Trophoblast cell (in vitro differentiated cells and primary cell): ENCODE data around the gene AGAP1.
"Not testable (repeated sequence)": the region's sequence is repeated elsewhere in the genome, so short reads cannot be mapped to it uniquely, and the experiment has no call there.

Experiments
- DNase-seq, 2 donors: peaks; one replicate each; pipeline ENCODE4 v3.0.0-alpha.2; 2016
- H2AFZ ChIP-seq: 2 replicates; pipeline ENCODE4 v1.6.1; 2013; ENCODE audit warnings: low read length, moderate library complexity, mild to moderate bottlenecking; ENCODE audit not compliant: insufficient read depth, poor library complexity
- H2AK5ac ChIP-seq: 2 replicates; pipeline ENCODE4 v1.6.1; 2013; ENCODE audit warnings: mild to moderate bottlenecking, low read length
- H2BK120ac ChIP-seq: 2 replicates; pipeline ENCODE4 v1.6.1; 2013; ENCODE audit warnings: low read length, mild to moderate bottlenecking, moderate library complexity; ENCODE audit not compliant: insufficient read depth, poor library complexity
- H2BK12ac ChIP-seq: 2 replicates; pipeline ENCODE4 v1.6.1; 2013; ENCODE audit warnings: mild to moderate bottlenecking, low read length, moderate library complexity
- H2BK5ac ChIP-seq: 2 replicates; pipeline ENCODE4 v1.6.1; 2013; ENCODE audit warnings: low read length, low read depth, moderate library complexity, mild to moderate bottlenecking; ENCODE audit not compliant: poor library complexity
- H3K14ac ChIP-seq: 2 replicates; pipeline ENCODE4 v1.6.1; 2013; ENCODE audit warnings: mild to moderate bottlenecking, low read length
- H3K18ac ChIP-seq: 2 replicates; pipeline ENCODE4 v1.6.1; 2013; ENCODE audit warnings: mild to moderate bottlenecking, low read length
- H3K23ac ChIP-seq: 2 replicates; pipeline ENCODE4 v1.6.1; 2013; ENCODE audit warnings: low read length
- H3K27ac ChIP-seq: 2 replicates; pipeline ENCODE4 v1.5.1; 2013; ENCODE audit warnings: low read depth, mild to moderate bottlenecking, inconsistent platforms, low read length, moderate library complexity
- H3K27me3 ChIP-seq: 2 replicates; pipeline ENCODE4 v1.6.1; 2013; ENCODE audit warnings: inconsistent platforms, mild to moderate bottlenecking, low read length, moderate library complexity; ENCODE audit not compliant: insufficient read depth
- H3K36me3 ChIP-seq, 2 experiments: 1 replicate in 1 of 2; 2 replicates in 1 of 2; pipeline ENCODE4 v1.6.1; 2013; ENCODE audit warnings: low read length in 2 of 2, mild to moderate bottlenecking in 2 of 2, moderate library complexity in 1 of 2; ENCODE audit not compliant: insufficient read depth in 2 of 2, control insufficient read depth in 1 of 2
- H3K4ac ChIP-seq: 2 replicates; pipeline ENCODE4 v1.6.1; 2013; ENCODE audit warnings: low read depth, mild to moderate bottlenecking, low read length, moderate library complexity
- H3K4me1 ChIP-seq, 2 experiments: 1 replicate in 1 of 2; 2 replicates in 1 of 2; pipeline ENCODE4 v1.6.1; 2013; ENCODE audit warnings: low read length in 2 of 2, mild to moderate bottlenecking in 2 of 2, moderate library complexity in 1 of 2; ENCODE audit not compliant: insufficient read depth in 2 of 2, control insufficient read depth in 1 of 2
- H3K4me2 ChIP-seq: 2 replicates; pipeline ENCODE4 v1.6.1; 2013; ENCODE audit warnings: inconsistent platforms, mild to moderate bottlenecking, low read length, moderate library complexity
- H3K4me3 ChIP-seq: 2 replicates; pipeline ENCODE4 v1.5.1; 2013; ENCODE audit warnings: mild to moderate bottlenecking, low read depth, low read length, inconsistent platforms
- H3K79me1 ChIP-seq: one replicate; pipeline ENCODE4 v1.6.1; 2013; ENCODE audit warnings: low read length
- H3K79me2 ChIP-seq: 2 replicates; pipeline ENCODE4 v1.6.1; 2013; ENCODE audit warnings: low read length, mild to moderate bottlenecking; ENCODE audit not compliant: control insufficient read depth, insufficient read depth, poor library complexity
- H3K9ac ChIP-seq: 2 replicates; pipeline ENCODE4 v1.6.1; 2013; ENCODE audit warnings: mild to moderate bottlenecking, low read length
- H3K9me3 ChIP-seq: 2 replicates; pipeline ENCODE4 v1.6.1; 2013; ENCODE audit warnings: low read depth, mild to moderate bottlenecking, control low read depth, inconsistent platforms, low read length; ENCODE audit not compliant: insufficient read depth
- H4K12ac ChIP-seq: 2 replicates; pipeline ENCODE4 v1.6.1; 2013; ENCODE audit warnings: low read depth, mild to moderate bottlenecking, low read length, moderate library complexity
- H4K8ac ChIP-seq: 2 replicates; pipeline ENCODE4 v1.6.1; 2013; ENCODE audit warnings: low read depth, mild to moderate bottlenecking, low read length, moderate library complexity
- H4K91ac ChIP-seq: one replicate; pipeline ENCODE4 v1.6.1; 2013; ENCODE audit warnings: low read depth, mild to moderate bottlenecking, low read length, moderate library complexity
- WGBS: extraction: QIAGEN DNeasy Blood & Tissue Kit; methylation state at CpG from one replicate; pipeline ENCODE4 v1.1.7; 2013; ENCODE audit warnings: missing lambda C conversion rate; ENCODE audit not compliant: insufficient read length, insufficient coverage; ENCODE audit errors: extremely low coverage; 5-methylcytosine and 5-hydroxymethylcytosine counted together

The AGAP1 gene

DNA sequence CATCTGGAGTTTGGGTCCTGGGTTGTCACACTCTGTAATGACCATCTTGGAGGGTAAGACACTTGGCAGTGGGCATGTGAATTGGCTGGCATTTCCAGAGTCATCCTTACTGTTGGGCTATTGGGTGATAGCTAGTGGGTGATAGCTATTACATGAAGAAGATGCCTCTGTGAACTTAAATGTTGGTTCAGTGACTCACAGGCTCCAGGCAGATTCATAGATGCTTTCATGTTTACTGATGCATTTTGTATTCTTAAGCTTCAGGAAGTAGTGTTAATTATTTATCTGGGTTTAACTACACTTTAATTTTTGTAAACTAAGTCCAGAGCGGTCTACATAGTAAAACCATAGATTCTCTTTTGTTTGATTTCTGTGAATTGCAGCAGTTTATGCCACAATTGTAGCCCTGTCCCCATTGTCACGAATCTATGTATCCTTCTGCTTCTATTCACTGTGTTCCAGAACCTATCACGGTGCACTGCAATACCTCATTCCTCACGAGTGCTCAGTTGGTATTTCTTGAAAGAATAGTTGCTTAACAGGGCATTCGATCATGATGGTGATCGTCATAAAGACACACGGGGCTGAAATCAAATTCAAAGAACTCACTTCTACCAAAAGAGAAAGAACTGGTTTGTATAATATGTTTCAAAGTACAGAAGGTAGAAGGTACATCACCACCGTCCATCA is 594.7 kb downstream of the AGAP1 start:
- Histone ChIP-seq H3K4me1 (peaks cover 5 to 11% of the 10 kb centered on the region in 2 experiments), H3K23ac (no peak overlapping the region), H2BK5ac (no peak overlapping the region), H4K91ac (no peak overlapping the region), H2AFZ (no peak overlapping the region), H3K36me3 (no peaks in the 10 kb centered on the region), H3K4me2 (no peak overlapping the region), H3K9ac (no peak overlapping the region), H4K12ac (no peak overlapping the region), H3K18ac (no peak overlapping the region), H3K79me1 (no peaks in the 10 kb centered on the region), H3K27me3 (no peaks in the 10 kb centered on the region), H3K14ac (no peak overlapping the region), H3K27ac (no peak overlapping the region), H3K79me2 (no peaks in the 10 kb centered on the region), H3K4ac (no peak overlapping the region), H3K9me3 (peaks cover 2% of the 10 kb centered on the region), H3K4me3 (no peak overlapping the region), H4K8ac (no peak overlapping the region), H2BK12ac (no peak overlapping the region), H2AK5ac (no peak overlapping the region), H2BK120ac (no peak overlapping the region)
- no peak for DNase-seq
- WGBS: no CpG with 5 or more reads among the region's 8 CpGs

DNA sequence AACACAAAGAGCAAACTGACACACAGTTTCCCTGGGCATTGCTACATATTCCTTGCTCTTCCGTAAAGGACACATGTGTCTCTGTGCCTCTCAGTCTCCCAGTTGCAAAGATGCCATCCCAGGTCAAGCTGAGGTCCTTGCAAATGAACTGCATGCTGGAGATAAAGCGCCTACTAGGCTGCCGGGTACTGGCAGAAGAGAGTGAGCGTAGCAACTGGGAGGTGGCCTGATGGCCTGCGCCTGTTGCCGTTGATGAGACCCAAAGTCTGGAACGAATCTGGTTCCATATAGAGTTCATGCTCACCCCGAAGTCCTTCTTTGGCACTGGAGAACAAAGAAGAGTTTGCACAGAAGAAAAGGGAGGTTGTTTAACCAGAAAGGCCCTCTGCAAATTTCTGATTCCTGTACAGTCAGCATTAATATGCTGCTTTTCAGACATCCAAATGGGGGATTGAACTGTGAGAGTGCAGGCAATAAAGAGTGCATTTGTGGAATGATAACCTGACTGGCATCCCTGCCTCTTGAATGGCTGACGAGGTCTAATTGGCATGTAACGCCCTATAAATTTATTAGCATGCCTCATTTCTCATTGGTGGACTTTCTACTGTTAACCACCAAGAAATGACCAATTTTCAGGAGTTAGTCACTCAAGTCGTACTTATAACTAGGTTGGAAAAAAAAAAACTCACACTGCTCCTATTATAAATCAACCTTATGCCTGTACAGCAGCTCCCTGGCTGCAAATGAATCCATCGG is 595.6 kb downstream of the AGAP1 start:
- H3K14ac ChIP-seq: no peak overlapping the region
- H3K36me3 ChIP-seq: no peaks in the 10 kb centered on the region
- no peak overlapping the region for H4K12ac ChIP-seq
- no peak overlapping the region for H3K4me2 ChIP-seq
- no peaks in the 10 kb centered on the region for H3K79me2 ChIP-seq
- no peak overlapping the region for H2BK5ac ChIP-seq
- no peak for DNase-seq
- no peak overlapping the region for H2BK120ac ChIP-seq
- no peak overlapping the region for H3K27ac ChIP-seq
- H2BK12ac ChIP-seq: no peak overlapping the region
- H3K27me3 ChIP-seq: no peaks in the 10 kb centered on the region
- H4K91ac ChIP-seq: no peak overlapping the region
- H3K79me1 ChIP-seq: no peaks in the 10 kb centered on the region
- H3K9ac ChIP-seq: no peak overlapping the region
- WGBS: no CpG with 5 or more reads among the region's 12 CpGs
- no peak overlapping the region for H3K4ac ChIP-seq
- peaks cover 2% of the 10 kb centered on the region for H3K9me3 ChIP-seq
- H3K4me1 ChIP-seq: peaks cover 5 to 11% of the 10 kb centered on the region in 2 experiments
- no peak overlapping the region for H2AFZ ChIP-seq
- no peak overlapping the region for H3K18ac ChIP-seq
- no peak overlapping the region for H4K8ac ChIP-seq
- no peak overlapping the region for H2AK5ac ChIP-seq
- no peak overlapping the region for H3K4me3 ChIP-seq
- no peak overlapping the region for H3K23ac ChIP-seq

GRCh38 chr2:236090027-236090382 is 596.2 kb downstream of the AGAP1 start:
- no peak overlapping the region for H3K4me3 ChIP-seq
- no peak for DNase-seq
- no peaks in the 10 kb centered on the region for H3K79me2 ChIP-seq
- no peak overlapping the region for H2BK120ac ChIP-seq
- H3K23ac ChIP-seq: no peak overlapping the region
- H3K79me1 ChIP-seq: no peaks in the 10 kb centered on the region
- H3K36me3 ChIP-seq: no peaks in the 10 kb centered on the region
- H3K4me2 ChIP-seq: no peak overlapping the region
- H2AK5ac ChIP-seq: no peak overlapping the region
- no peak overlapping the region for H2BK5ac ChIP-seq
- H3K9ac ChIP-seq: no peak overlapping the region
- no peak overlapping the region for H3K18ac ChIP-seq
- no peak overlapping the region for H4K8ac ChIP-seq
- H3K14ac ChIP-seq: no peak overlapping the region
- H3K27ac ChIP-seq: no peak overlapping the region
- H2BK12ac ChIP-seq: no peak overlapping the region
- H4K91ac ChIP-seq: no peak overlapping the region
- no peaks in the 10 kb centered on the region for H3K27me3 ChIP-seq
- no peak overlapping the region for H4K12ac ChIP-seq
- H3K9me3 ChIP-seq: peaks cover 2% of the 10 kb centered on the region
- peaks cover 5 to 11% of the 10 kb centered on the region in 2 experiments for H3K4me1 ChIP-seq
- WGBS: no CpG with 5 or more reads among the region's 9 CpGs
- no peak overlapping the region for H3K4ac ChIP-seq
- H2AFZ ChIP-seq: no peak overlapping the region

DNA sequence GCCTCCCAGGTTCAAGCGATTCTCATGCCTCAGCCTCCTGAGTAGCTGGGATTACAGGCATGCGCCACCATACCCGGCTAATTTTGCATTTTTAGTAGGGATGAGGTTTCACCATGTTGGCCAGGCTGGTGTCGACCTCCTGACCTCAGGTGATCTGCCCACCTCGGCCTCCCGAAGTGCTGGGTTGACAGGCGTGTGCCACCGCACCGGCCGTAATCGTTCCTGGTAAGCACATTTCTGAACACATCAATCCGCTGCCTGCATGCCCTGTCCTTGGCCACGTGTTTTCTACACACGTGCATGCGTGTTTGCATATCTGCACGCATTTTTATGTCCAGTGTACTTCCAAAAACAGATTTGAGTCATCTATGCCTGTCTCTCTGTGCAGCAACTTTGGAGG is 597.0 kb downstream of the AGAP1 start:
- H3K4me1 ChIP-seq, H3K79me1 ChIP-seq, H2BK5ac ChIP-seq, H4K12ac ChIP-seq, H3K9ac ChIP-seq, H2BK12ac ChIP-seq, H3K9me3 ChIP-seq, H2BK120ac ChIP-seq, H3K4ac ChIP-seq, H4K91ac ChIP-seq, H3K23ac ChIP-seq, H3K27me3 ChIP-seq, DNase-seq, H2AK5ac ChIP-seq, H4K8ac ChIP-seq, H3K4me2 ChIP-seq, H3K18ac ChIP-seq, H2AFZ ChIP-seq, H3K4me3 ChIP-seq, H3K36me3 ChIP-seq, H3K27ac ChIP-seq, H3K79me2 ChIP-seq, H3K14ac ChIP-seq: not testable (repeated sequence)
- no CpG with 5 or more reads among the region's 16 CpGs for WGBS
